Measurements from ENCODE around the gene TTLL11. TPM values are rescaled to one million over a fixed set of nuclear protein-coding genes. Genes with fewer than 3 reads are reported as not detected.

Gene TTLL11
- total RNA-seq, 1 experiment from 2014 or later = 13.6 TPM

DNA sequence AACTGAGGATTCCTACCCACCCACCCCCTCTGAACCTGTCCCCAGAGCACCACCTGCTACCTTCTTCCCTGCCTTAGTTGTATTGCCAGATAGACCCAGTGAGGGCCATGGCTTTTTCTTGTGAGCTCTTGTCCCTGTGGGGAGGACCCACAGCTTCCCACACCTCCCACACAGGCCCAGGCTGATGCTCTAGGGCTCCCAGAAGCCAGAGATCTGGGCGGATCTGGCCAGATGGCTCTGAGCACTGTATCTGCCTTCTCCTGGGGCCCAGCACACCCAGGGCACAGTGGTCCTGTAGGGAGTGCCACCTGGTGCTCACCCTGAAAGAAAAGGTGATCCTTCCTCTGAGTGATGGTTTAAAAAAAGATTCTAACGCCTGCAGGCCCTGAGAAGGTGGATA lies 310.0 kb downstream of the TTLL11 start:
- TF ChIP-seq CTCF (IDR thresholded peaks at IDR 0.05; ENCODE audit: unreplicated experiment) = no peak
- H3K4me1 Mint-ChIP-seq (ENCODE audit: insufficient read depth, unreplicated experiment) = no peaks in the 10 kb centered on the region
- intact Hi-C loops (cut with micrococcal nuclease) = no loop called here
- H3K9me3 Mint-ChIP-seq (ENCODE audit: unreplicated experiment) = peaks cover 8% of the 10 kb centered on the region
- ChIA-PET CTCF (interaction anchor here (0.6 kb wide), 1 partner anchor 11 kb away, joined by 3 read pairs; no protein-coding TSS in a partner anchor), POLR2A (no interaction called here)
- no peak overlapping the region for H3K4me3 Mint-ChIP-seq (ENCODE audit: unreplicated experiment)
- H3K36me3 Mint-ChIP-seq (ENCODE audit: insufficient read depth, unreplicated experiment) = peaks cover 19% of the 10 kb centered on the region
- H3K27me3 Mint-ChIP-seq (ENCODE audit: insufficient read depth, unreplicated experiment) = no peaks in the 10 kb centered on the region
- no peak overlapping the region for H3K27ac Mint-ChIP-seq (ENCODE audit: low read depth, unreplicated experiment)
- DNase-seq (ENCODE audit: unreplicated experiment) = no peak
- no TSS peak for BruUV-seq (replicated peaks)

GRCh38 chr9:121782514-121783110 lies 310.5 kb downstream of the TTLL11 start:
- no peaks in the 10 kb centered on the region for H3K27me3 Mint-ChIP-seq (ENCODE audit: insufficient read depth, unreplicated experiment)
- no peak overlapping the region for H3K4me3 Mint-ChIP-seq (ENCODE audit: unreplicated experiment)

GRCh38 chr9:121781701-121782464 lies 311.2 kb downstream of the TTLL11 start:
- no peaks in the 10 kb centered on the region for H3K27me3 Mint-ChIP-seq (ENCODE audit: insufficient read depth, unreplicated experiment)
- no peak overlapping the region for H3K4me3 Mint-ChIP-seq (ENCODE audit: unreplicated experiment)
- no TSS peak for BruUV-seq (replicated peaks)
- no peak for DNase-seq (ENCODE audit: unreplicated experiment)
- H3K36me3 Mint-ChIP-seq (ENCODE audit: insufficient read depth, unreplicated experiment) = peaks cover 19% of the 10 kb centered on the region
- ChIA-PET POLR2A (no interaction called here), CTCF (no interaction called here)
- TF ChIP-seq CTCF (IDR thresholded peaks at IDR 0.05; ENCODE audit: unreplicated experiment) = no peak
- intact Hi-C loops (cut with micrococcal nuclease) = no loop called here
- no peak overlapping the region for H3K27ac Mint-ChIP-seq (ENCODE audit: low read depth, unreplicated experiment)
- no peaks in the 10 kb centered on the region for H3K4me1 Mint-ChIP-seq (ENCODE audit: insufficient read depth, unreplicated experiment)
- H3K9me3 Mint-ChIP-seq (ENCODE audit: unreplicated experiment) = peaks cover 8% of the 10 kb centered on the region

More at GRCh38 chr9:121782514-121783110, 310.5 kb downstream of the TTLL11 start:
- intact Hi-C loops (cut with micrococcal nuclease) = no loop called here
- ChIA-PET CTCF (no interaction called here), POLR2A (no interaction called here)
- no peaks in the 10 kb centered on the region for H3K4me1 Mint-ChIP-seq (ENCODE audit: insufficient read depth, unreplicated experiment)
- H3K27ac Mint-ChIP-seq (ENCODE audit: low read depth, unreplicated experiment) = no peak overlapping the region
- peaks cover 8% of the 10 kb centered on the region for H3K9me3 Mint-ChIP-seq (ENCODE audit: unreplicated experiment)
- no peak for TF ChIP-seq CTCF (IDR thresholded peaks at IDR 0.05; ENCODE audit: unreplicated experiment)
- no peak for DNase-seq (ENCODE audit: unreplicated experiment)
- H3K36me3 Mint-ChIP-seq (ENCODE audit: insufficient read depth, unreplicated experiment) = peaks cover 19% of the 10 kb centered on the region
- no TSS peak for BruUV-seq (replicated peaks)

GRCh38 chr9:121781145-121781548 lies 312.0 kb downstream of the TTLL11 start:
- POLR2A ChIA-PET = no interaction called here
- TF ChIP-seq CTCF (IDR thresholded peaks at IDR 0.05; ENCODE audit: unreplicated experiment) = no peak
- CTCF ChIA-PET = no interaction called here
- intact Hi-C loops (cut with micrococcal nuclease) = no loop called here
- Mint-ChIP-seq H3K36me3 (ENCODE audit: insufficient read depth, unreplicated experiment) (peaks cover 19% of the 10 kb centered on the region), H3K4me1 (ENCODE audit: insufficient read depth, unreplicated experiment) (no peaks in the 10 kb centered on the region), H3K27me3 (ENCODE audit: insufficient read depth, unreplicated experiment) (no peaks in the 10 kb centered on the region), H3K4me3 (ENCODE audit: unreplicated experiment) (no peak overlapping the region), H3K9me3 (ENCODE audit: unreplicated experiment) (peaks cover 16% of the 10 kb centered on the region), H3K27ac (ENCODE audit: low read depth, unreplicated experiment) (no peak overlapping the region)
- BruUV-seq (replicated peaks) = no TSS peak
- DNase-seq (ENCODE audit: unreplicated experiment) = no peak
